ENCODE data around the gene CLCN6.

The CLCN6 gene

GRCh38 chr1:11874258-11874562, 68.2 kb downstream of the CLCN6 start:
- H3K27me3 ChIP-seq (ENCODE audit: insufficient read depth, low read length), result no peaks in the 10 kb centered on the region
- peaks cover 2% of the 10 kb centered on the region for H3K9me3 ChIP-seq (ENCODE audit: insufficient read depth, low read depth, low read length)
- H3K4me1 ChIP-seq (ENCODE audit: control insufficient read depth in 1 of 2, insufficient read depth in 2 of 2, low read length in 2 of 2), result peaks cover 1 to 4% of the 10 kb centered on the region in 2 experiments
- H4K8ac ChIP-seq (ENCODE audit: low read depth, low read length), result no peak overlapping the region
- H2AFZ ChIP-seq (ENCODE audit: insufficient read depth, low read length, poor library complexity), result no peak overlapping the region
- no peak overlapping the region for H2BK120ac ChIP-seq (ENCODE audit: insufficient read depth, low read length, poor library complexity)
- no peak overlapping the region for H4K91ac ChIP-seq (ENCODE audit: low read depth, low read length)
- H2AK5ac ChIP-seq (ENCODE audit: low read length), result no peak overlapping the region
- no peaks in the 10 kb centered on the region for H3K79me2 ChIP-seq (ENCODE audit: control insufficient read depth, insufficient read depth, low read length, poor library complexity)
- H3K4me2 ChIP-seq (ENCODE audit: low read length), result no peak overlapping the region
- no peak overlapping the region for H3K4me3 ChIP-seq (ENCODE audit: low read depth, low read length)
- H3K18ac ChIP-seq (ENCODE audit: low read length), result no peak overlapping the region
- H3K14ac ChIP-seq (ENCODE audit: low read length), result no peak overlapping the region
- no peak overlapping the region for H2BK12ac ChIP-seq (ENCODE audit: low read length)
- H3K9ac ChIP-seq (ENCODE audit: low read length), result no peak overlapping the region
- no peak overlapping the region for H4K12ac ChIP-seq (ENCODE audit: low read depth, low read length)
- no peak overlapping the region for H3K23ac ChIP-seq (ENCODE audit: low read length)
- no peak overlapping the region for H3K27ac ChIP-seq (ENCODE audit: low read depth, low read length)
- no peaks in the 10 kb centered on the region for H3K79me1 ChIP-seq (ENCODE audit: low read length)
- WGBS (ENCODE audit: extremely low coverage, insufficient coverage, insufficient read length), result no CpG with 5 or more reads among the region's 10 CpGs
- no peak overlapping the region for H3K4ac ChIP-seq (ENCODE audit: low read depth, low read length)
- H2BK5ac ChIP-seq (ENCODE audit: low read depth, low read length, poor library complexity), result no peak overlapping the region
- DNase-seq, result peak in 1 of 2 donors; percentile 18
- no peaks in the 10 kb centered on the region for H3K36me3 ChIP-seq (ENCODE audit: control insufficient read depth in 1 of 2, insufficient read depth in 2 of 2, low read length in 2 of 2)

- Histone ChIP-seq H2BK12ac (ENCODE audit: low read length) (no peak overlapping the region), H3K9ac (ENCODE audit: low read length) (no peak overlapping the region), H3K79me2 (ENCODE audit: control insufficient read depth, insufficient read depth, low read length, poor library complexity) (no peaks in the 10 kb centered on the region), H4K8ac (ENCODE audit: low read depth, low read length) (no peak overlapping the region), H4K91ac (ENCODE audit: low read depth, low read length) (no peak overlapping the region), H3K4me1 (ENCODE audit: control insufficient read depth in 1 of 2, insufficient read depth in 2 of 2, low read length in 2 of 2) (peaks cover 1 to 4% of the 10 kb centered on the region in 2 experiments), H3K27ac (ENCODE audit: low read depth, low read length) (no peak overlapping the region), H3K18ac (ENCODE audit: low read length) (no peak overlapping the region), H3K27me3 (ENCODE audit: insufficient read depth, low read length) (no peaks in the 10 kb centered on the region), H3K4ac (ENCODE audit: low read depth, low read length) (no peak overlapping the region), H2AFZ (ENCODE audit: insufficient read depth, low read length, poor library complexity) (no peak overlapping the region), H3K79me1 (ENCODE audit: low read length) (no peaks in the 10 kb centered on the region), H3K36me3 (ENCODE audit: control insufficient read depth in 1 of 2, insufficient read depth in 2 of 2, low read length in 2 of 2) (no peaks in the 10 kb centered on the region), H3K4me3 (ENCODE audit: low read depth, low read length) (no peak overlapping the region), H3K4me2 (ENCODE audit: low read length) (no peak overlapping the region), H2BK120ac (ENCODE audit: insufficient read depth, low read length, poor library complexity) (no peak overlapping the region), H3K23ac (ENCODE audit: low read length) (no peak overlapping the region), H3K9me3 (ENCODE audit: insufficient read depth, low read depth, low read length) (peaks cover 2% of the 10 kb centered on the region), H2AK5ac (ENCODE audit: low read length) (no peak overlapping the region), H3K14ac (ENCODE audit: low read length) (no peak overlapping the region), H4K12ac (ENCODE audit: low read depth, low read length) (no peak overlapping the region), H2BK5ac (ENCODE audit: low read depth, low read length, poor library complexity) (no peak overlapping the region)
- DNase-seq, result no peak
- WGBS (ENCODE audit: extremely low coverage, insufficient coverage, insufficient read length), result no CpG with 5 or more reads among the region's 6 CpGs
Observed at GRCh38 chr1:11874624-11875023, 68.6 kb downstream of the CLCN6 start.

DNA sequence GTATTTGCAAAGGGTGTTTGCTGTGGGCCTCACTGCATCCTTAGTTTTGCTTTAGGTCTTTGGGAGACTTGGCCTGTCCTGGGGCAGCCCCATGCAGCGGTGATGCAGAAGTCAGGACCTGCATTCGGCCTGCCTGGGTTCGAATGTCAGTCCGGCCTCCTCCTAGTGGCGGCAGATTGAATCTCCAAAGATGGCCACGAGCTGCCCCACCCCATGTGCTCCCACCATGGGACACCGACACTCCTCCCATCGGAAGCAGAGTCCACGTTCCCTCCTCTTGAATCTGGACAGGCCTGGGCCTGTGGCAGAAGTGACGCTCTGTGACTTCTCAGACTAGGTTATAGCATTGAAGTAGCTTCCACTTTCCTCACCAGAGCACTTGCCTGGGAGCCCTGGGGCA, 69.1 kb downstream of the CLCN6 start:
- no peak overlapping the region for H2AFZ ChIP-seq (ENCODE audit: insufficient read depth, low read length, poor library complexity)
- H3K18ac ChIP-seq (ENCODE audit: low read length), result no peak overlapping the region
- H2BK12ac ChIP-seq (ENCODE audit: low read length), result no peak overlapping the region
- H4K8ac ChIP-seq (ENCODE audit: low read depth, low read length), result no peak overlapping the region
- no peak overlapping the region for H3K23ac ChIP-seq (ENCODE audit: low read length)
- no peaks in the 10 kb centered on the region for H3K36me3 ChIP-seq (ENCODE audit: control insufficient read depth in 1 of 2, insufficient read depth in 2 of 2, low read length in 2 of 2)
- no peak overlapping the region for H3K27ac ChIP-seq (ENCODE audit: low read depth, low read length)
- H3K4me1 ChIP-seq (ENCODE audit: control insufficient read depth in 1 of 2, insufficient read depth in 2 of 2, low read length in 2 of 2), result peaks cover 1 to 4% of the 10 kb centered on the region in 2 experiments
- H4K12ac ChIP-seq (ENCODE audit: low read depth, low read length), result no peak overlapping the region
- WGBS (ENCODE audit: extremely low coverage, insufficient coverage, insufficient read length), result no CpG with 5 or more reads among the region's 10 CpGs
- DNase-seq, result no peak
- H3K4ac ChIP-seq (ENCODE audit: low read depth, low read length), result no peak overlapping the region
- H3K14ac ChIP-seq (ENCODE audit: low read length), result no peak overlapping the region
- no peaks in the 10 kb centered on the region for H3K79me2 ChIP-seq (ENCODE audit: control insufficient read depth, insufficient read depth, low read length, poor library complexity)
- no peak overlapping the region for H3K4me2 ChIP-seq (ENCODE audit: low read length)
- H3K9ac ChIP-seq (ENCODE audit: low read length), result no peak overlapping the region
- no peaks in the 10 kb centered on the region for H3K79me1 ChIP-seq (ENCODE audit: low read length)
- H3K4me3 ChIP-seq (ENCODE audit: low read depth, low read length), result no peak overlapping the region
- H4K91ac ChIP-seq (ENCODE audit: low read depth, low read length), result no peak overlapping the region
- no peak overlapping the region for H2AK5ac ChIP-seq (ENCODE audit: low read length)
- H3K27me3 ChIP-seq (ENCODE audit: insufficient read depth, low read length), result no peaks in the 10 kb centered on the region
- no peak overlapping the region for H2BK5ac ChIP-seq (ENCODE audit: low read depth, low read length, poor library complexity)
- H3K9me3 ChIP-seq (ENCODE audit: insufficient read depth, low read depth, low read length), result peaks cover 2% of the 10 kb centered on the region
- H2BK120ac ChIP-seq (ENCODE audit: insufficient read depth, low read length, poor library complexity), result no peak overlapping the region

- WGBS (ENCODE audit: extremely low coverage, insufficient coverage, insufficient read length), result no CpG with 5 or more reads among the region's 6 CpGs
Observed at GRCh38 chr1:11877074-11877473, 71.1 kb downstream of the CLCN6 start.

More at GRCh38 chr1:11877074-11877473, 71.1 kb downstream of the CLCN6 start:
- no peak for DNase-seq
- Histone ChIP-seq H3K23ac (ENCODE audit: low read length) (no peak overlapping the region), H2BK12ac (ENCODE audit: low read length) (no peak overlapping the region), H3K4ac (ENCODE audit: low read depth, low read length) (no peak overlapping the region), H3K14ac (ENCODE audit: low read length) (no peak overlapping the region), H3K4me3 (ENCODE audit: low read depth, low read length) (no peak overlapping the region), H2AK5ac (ENCODE audit: low read length) (no peak overlapping the region), H2BK5ac (ENCODE audit: low read depth, low read length, poor library complexity) (no peak overlapping the region), H3K4me2 (ENCODE audit: low read length) (no peak overlapping the region), H3K79me2 (ENCODE audit: control insufficient read depth, insufficient read depth, low read length, poor library complexity) (no peaks in the 10 kb centered on the region), H3K27ac (ENCODE audit: low read depth, low read length) (no peak overlapping the region), H2BK120ac (ENCODE audit: insufficient read depth, low read length, poor library complexity) (no peak overlapping the region), H3K27me3 (ENCODE audit: insufficient read depth, low read length) (no peaks in the 10 kb centered on the region), H4K12ac (ENCODE audit: low read depth, low read length) (no peak overlapping the region), H4K91ac (ENCODE audit: low read depth, low read length) (no peak overlapping the region), H3K9ac (ENCODE audit: low read length) (no peak overlapping the region), H2AFZ (ENCODE audit: insufficient read depth, low read length, poor library complexity) (no peak overlapping the region), H3K36me3 (ENCODE audit: control insufficient read depth in 1 of 2, insufficient read depth in 2 of 2, low read length in 2 of 2) (no peaks in the 10 kb centered on the region), H3K9me3 (ENCODE audit: insufficient read depth, low read depth, low read length) (peaks cover 4% of the 10 kb centered on the region), H3K4me1 (ENCODE audit: control insufficient read depth in 1 of 2, insufficient read depth in 2 of 2, low read length in 2 of 2) (peaks cover 1 to 4% of the 10 kb centered on the region in 2 experiments), H3K18ac (ENCODE audit: low read length) (no peak overlapping the region), H4K8ac (ENCODE audit: low read depth, low read length) (no peak overlapping the region), H3K79me1 (ENCODE audit: low read length) (no peaks in the 10 kb centered on the region)

All from trophoblast cell (in vitro differentiated cells and primary cell).